SK-N-MC (cell line): Measurements from ENCODE around the gene CNRIP1.

ENCODE experiments used
- FOXP2 ChIP-seq: optimal IDR thresholded peaks from 2 replicates; pipeline ENCODE3; 2011; ENCODE audit warnings: mild to moderate bottlenecking, moderate library complexity; ENCODE audit not compliant: insufficient read depth; ENCODE audit errors: extremely low read length, control extremely low read depth
- POLR2AphosphoS5 ChIP-seq: IDR thresholded peaks from 2 replicates; pipeline ENCODE4 v1.6.1; 2012; ENCODE audit warnings: mild to moderate bottlenecking, low read depth, low read length, borderline replicate concordance

DNA sequence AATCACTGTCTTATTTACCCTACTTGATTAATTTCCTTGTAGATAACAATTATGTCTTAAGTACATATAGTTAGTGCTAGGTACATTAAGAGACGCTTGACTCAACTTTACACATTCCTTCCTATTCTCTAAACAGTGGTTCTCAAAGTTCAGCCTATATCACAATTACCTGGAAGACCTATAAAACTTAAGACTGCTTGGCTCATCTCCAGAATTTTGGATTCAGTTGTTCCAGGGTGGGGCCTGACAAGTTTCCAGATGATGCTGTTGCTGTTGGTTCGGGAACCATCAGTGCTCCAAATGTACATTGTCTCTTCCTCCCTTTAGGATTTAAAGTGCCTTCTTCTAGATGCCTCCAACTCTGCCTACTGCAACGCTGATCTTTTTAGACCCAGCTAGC is 71.4 kb downstream of the CNRIP1 start:
- TF ChIP-seq POLR2AphosphoS5: no peak
- no peak for TF ChIP-seq FOXP2
